Measurements from ENCODE around the gene ZNF667. TPM values are rescaled to one million over a fixed set of nuclear protein-coding genes. Genes with fewer than 3 reads are reported as not detected.

The ZNF667 gene
- polyA plus RNA-seq, 1 donor from 2014 or later = 19.6 TPM

- Histone ChIP-seq H3K9ac (ENCODE audit: low read length) (peak overlapping the region; percentile 95), H3K36me3 (ENCODE audit: insufficient read depth, low read length) (peaks cover 29% of the 10 kb centered on the region), H3K27ac (ENCODE audit: low read length) (peak overlapping the region; percentile 94), H3K4me2 (ENCODE audit: low read length) (peak overlapping the region; percentile 96), H3K27me3 (ENCODE audit: insufficient read depth, low read depth, low read length) (no peaks in the 10 kb centered on the region), H3F3A (ENCODE audit: insufficient read depth, low read length, poor library complexity, severe bottlenecking) (no peaks in the 10 kb centered on the region), H3K9me3 (ENCODE audit: low read length) (peaks cover 23% of the 10 kb centered on the region), H2AFZ (ENCODE audit: low read depth, low read length) (peak overlapping the region; percentile 94), H3K9me2 (ENCODE audit: insufficient read depth, low read length) (no peaks in the 10 kb centered on the region), H4K20me1 (ENCODE audit: insufficient read depth) (no peaks in the 10 kb centered on the region), H3K79me2 (replicated peaks; ENCODE audit: insufficient read depth, low read length) (peaks cover 45% of the 10 kb centered on the region), H3K4me3 (ENCODE audit: low read length) (peak overlapping the region; percentile 81)
- TF ChIP-seq MXI1 (conservative IDR thresholded peaks at IDR 0.05; ENCODE audit: poor library complexity, severe bottlenecking) (peak; percentile 35), RAD21 (conservative IDR thresholded peaks at IDR 0.05) (no peak)
Observed at GRCh38 chr19:56404705-56405056, 72.5 kb downstream of the ZNF667 start.

DNA sequence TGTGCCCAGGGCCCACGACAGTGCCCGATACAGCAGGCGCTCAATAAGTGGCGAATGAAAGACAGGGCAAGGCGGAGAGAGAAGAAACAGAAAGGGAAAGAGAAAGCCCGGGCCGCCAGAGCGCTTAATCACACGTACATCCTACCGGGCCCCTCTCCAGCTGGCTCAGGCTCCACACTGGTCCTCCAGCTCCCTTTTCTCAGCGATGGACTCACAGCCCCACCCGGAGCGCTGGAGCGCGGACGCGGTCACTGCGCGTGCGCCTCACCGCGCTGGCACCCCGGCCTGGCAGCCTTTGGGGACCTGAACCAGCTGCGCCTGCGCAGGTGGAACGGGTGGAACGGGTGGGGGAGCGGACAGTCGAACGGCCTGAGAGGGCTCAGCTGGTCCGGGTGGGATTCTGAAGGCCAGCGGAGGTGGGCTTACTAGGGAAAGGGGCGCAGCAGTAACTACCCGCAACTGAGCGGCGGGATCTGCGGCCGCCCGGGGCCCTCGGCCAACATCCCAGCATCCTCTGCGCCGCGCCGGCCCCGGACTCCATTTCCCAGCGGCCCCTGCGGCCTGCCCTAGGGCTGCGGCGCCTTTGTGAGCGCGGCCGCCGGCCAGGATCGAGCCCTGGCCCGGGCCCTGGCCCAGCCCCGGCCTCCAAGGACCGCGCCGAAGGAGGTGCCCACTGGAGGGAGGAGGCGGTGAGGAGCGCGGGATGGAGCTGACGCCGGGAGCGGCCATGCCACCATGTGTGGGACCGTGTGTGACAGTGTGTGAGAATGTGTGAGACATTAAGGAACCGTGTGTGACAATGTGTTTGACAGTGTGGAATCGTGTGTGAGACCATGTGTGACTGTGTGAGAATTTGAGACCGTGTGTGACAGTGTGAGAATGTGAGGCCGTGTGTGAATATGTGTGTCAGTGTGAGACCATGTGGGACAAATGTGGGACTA is 73.1 kb downstream of the ZNF667 start, which contains the start of gene ZNF583:
TSS of gene ZNF583 (plus strand) at position 569 of the 941 bp plus-strand sequence. CDS start 2,783 bp downstream, outside the sequence.
- Histone ChIP-seq H3K27ac (ENCODE audit: low read length) (peak within 1 kb of the TSS; percentile 94), H3K79me2 (replicated peaks; ENCODE audit: insufficient read depth, low read length) (peaks cover 45% of the 10 kb centered on the region), H3K4me2 (ENCODE audit: low read length) (peak within 1 kb of the TSS; percentile 96), H4K20me1 (ENCODE audit: insufficient read depth) (no peaks in the 10 kb centered on the region), H3F3A (ENCODE audit: insufficient read depth, low read length, poor library complexity, severe bottlenecking) (no peaks in the 10 kb centered on the region), H3K9me3 (ENCODE audit: low read length) (peaks cover 17% of the 10 kb centered on the region), H3K36me3 (ENCODE audit: insufficient read depth, low read length) (peaks cover 25% of the 10 kb centered on the region), H3K27me3 (ENCODE audit: insufficient read depth, low read depth, low read length) (no peaks in the 10 kb centered on the region), H3K9ac (ENCODE audit: low read length) (peak within 1 kb of the TSS; percentile 95), H3K9me2 (ENCODE audit: insufficient read depth, low read length) (no peaks in the 10 kb centered on the region), H3K4me3 (ENCODE audit: low read length) (peak within 1 kb of the TSS; percentile 81), H2AFZ (ENCODE audit: low read depth, low read length) (peak within 1 kb of the TSS; percentile 94)
- TF ChIP-seq POLR2AphosphoS5 (IDR thresholded peaks at IDR 0.05) = peak; percentile 68
- no peak for TF ChIP-seq REST (IDR thresholded peaks at IDR 0.05; ENCODE audit: borderline replicate concordance)
- peak; percentile 28 for TF ChIP-seq SMC3 (conservative IDR thresholded peaks at IDR 0.05; ENCODE audit: poor library complexity)
- no peak for TF ChIP-seq EZH2 (IDR thresholded peaks at IDR 0.05; ENCODE audit: borderline replicate concordance, insufficient read depth, low read length, poor library complexity, severe bottlenecking)
- peak; percentile 80 for TF ChIP-seq TAF1 (IDR thresholded peaks at IDR 0.05; ENCODE audit: low read depth)
- peak; percentile 12 for TF ChIP-seq RAD21 (conservative IDR thresholded peaks at IDR 0.05)
- TF ChIP-seq MXI1 (conservative IDR thresholded peaks at IDR 0.05; ENCODE audit: poor library complexity, severe bottlenecking) = peak; percentile 92
- TF ChIP-seq EP300 (conservative IDR thresholded peaks at IDR 0.05; ENCODE audit: poor library complexity, severe bottlenecking) = peak; percentile 47
- TF ChIP-seq CTCF (IDR thresholded peaks at IDR 0.05; ENCODE audit: poor library complexity, severe bottlenecking) = peak; percentile 36

All from neural cell (in vitro differentiated cells).